DMS53 (cell line): ENCODE measurements around the gene ARMH4.

Source experiments
- DNase-seq: peaks from one replicate; lab custom pipeline; 2025; lab: John Stamatoyannopoulos, UW

The ARMH4 gene

GRCh38 chr14:58055497-58056010 lies 96.5 kb downstream of the ARMH4 start:
- no peak for DNase-seq

GRCh38 chr14:58054100-58054499 lies 97.9 kb downstream of the ARMH4 start:
- no peak for DNase-seq

GRCh38 chr14:58048219-58048618 lies 103.8 kb downstream of the ARMH4 start:
- no peak for DNase-seq

GRCh38 chr14:58027904-58028303 lies 124.1 kb downstream of the ARMH4 start:
- DNase-seq, result no peak

- no peak for DNase-seq
Observed at GRCh38 chr14:58026967-58027366, 125.0 kb downstream of the ARMH4 start.

- no peak for DNase-seq
Observed at GRCh38 chr14:58026219-58026618, 125.8 kb downstream of the ARMH4 start.

GRCh38 chr14:58014778-58015177 lies 137.2 kb downstream of the ARMH4 start:
- peak; percentile 4 for DNase-seq

- DNase-seq, result no peak
Observed at GRCh38 chr14:58002618-58003017, 149.4 kb downstream of the ARMH4 start.

GRCh38 chr14:57999979-58000378 lies 152.0 kb downstream of the ARMH4 start:
- no peak for DNase-seq

- DNase-seq, result no peak
Observed at GRCh38 chr14:57999471-57999870, 152.5 kb downstream of the ARMH4 start.

- DNase-seq, result no peak
Observed at GRCh38 chr14:57998766-57999165, 153.2 kb downstream of the ARMH4 start.

GRCh38 chr14:57991353-57991752 lies 160.7 kb downstream of the ARMH4 start:
- no peak for DNase-seq

GRCh38 chr14:57988445-57988844 lies 163.6 kb downstream of the ARMH4 start:
- DNase-seq, result peak; percentile 33

GRCh38 chr14:57987596-57988300 lies 164.3 kb downstream of the ARMH4 start:
- peak; percentile 19 for DNase-seq

GRCh38 chr14:57987051-57987450 lies 165.0 kb downstream of the ARMH4 start:
- DNase-seq, result no peak

GRCh38 chr14:57982804-57983634 lies 169.0 kb downstream of the ARMH4 start:
- peak; percentile 93 for DNase-seq

GRCh38 chr14:57981817-57982560 lies 170.0 kb downstream of the ARMH4 start:
- DNase-seq, result no peak

- DNase-seq, result no peak
Observed at GRCh38 chr14:57979376-57980048, 172.5 kb downstream of the ARMH4 start.

GRCh38 chr14:57976701-57977100 lies 175.3 kb downstream of the ARMH4 start:
- no peak for DNase-seq

- DNase-seq, result no peak
Observed at GRCh38 chr14:57974896-57975295, 177.1 kb downstream of the ARMH4 start.

- DNase-seq, result no peak
Observed at GRCh38 chr14:57970594-57970993, 181.4 kb downstream of the ARMH4 start.

- DNase-seq, result no peak
Observed at GRCh38 chr14:57970175-57970574, 181.8 kb downstream of the ARMH4 start.
